ENCODE measurements around the gene BMPER.

BMPER gene

GRCh38 chr7:34060196-34060947, 155.0 kb downstream of the BMPER start:
- Histone ChIP-seq H3K9me3 (ENCODE audit: control insufficient read depth, low read length) (no peaks in the 10 kb centered on the region), H3K4me1 (ENCODE audit: control insufficient read depth, insufficient read depth, low read length) (peaks cover 16% of the 10 kb centered on the region), H3K4me3 (ENCODE audit: insufficient read depth, low read depth, low read length) (no peak overlapping the region), H3K27me3 (ENCODE audit: control insufficient read depth, insufficient read depth, low read length, poor library complexity, severe bottlenecking) (no peaks in the 10 kb centered on the region), H3K36me3 (ENCODE audit: control insufficient read depth, insufficient read depth, low read length) (no peaks in the 10 kb centered on the region), H3K27ac (ENCODE audit: insufficient read depth, low read depth, low read length, poor library complexity, severe bottlenecking) (peak overlapping the region; percentile 1)
- WGBS, 2 experiments: 73 to 87% methylated on average over 4 of the region's 4 CpGs

GRCh38 chr7:34061149-34061548, 155.8 kb downstream of the BMPER start:
- no peak overlapping the region for H3K27ac ChIP-seq (ENCODE audit: insufficient read depth, low read depth, low read length, poor library complexity, severe bottlenecking)

GRCh38 chr7:34062341-34062740, 157.0 kb downstream of the BMPER start:
- H3K4me1 ChIP-seq (ENCODE audit: control insufficient read depth, insufficient read depth, low read length): peaks cover 24% of the 10 kb centered on the region
- no peak overlapping the region for H3K4me3 ChIP-seq (ENCODE audit: insufficient read depth, low read depth, low read length)
- no peak overlapping the region for H3K27ac ChIP-seq (ENCODE audit: insufficient read depth, low read depth, low read length, poor library complexity, severe bottlenecking)
- WGBS, 2 experiments: 92 to 93% methylated on average over 4 of the region's 4 CpGs
- no peaks in the 10 kb centered on the region for H3K27me3 ChIP-seq (ENCODE audit: control insufficient read depth, insufficient read depth, low read length, poor library complexity, severe bottlenecking)
- no peaks in the 10 kb centered on the region for H3K36me3 ChIP-seq (ENCODE audit: control insufficient read depth, insufficient read depth, low read length)
- H3K9me3 ChIP-seq (ENCODE audit: control insufficient read depth, low read length): no peaks in the 10 kb centered on the region

More at GRCh38 chr7:34061149-34061548, 155.8 kb downstream of the BMPER start:
- no peaks in the 10 kb centered on the region for H3K9me3 ChIP-seq (ENCODE audit: control insufficient read depth, low read length)
- H3K4me1 ChIP-seq (ENCODE audit: control insufficient read depth, insufficient read depth, low read length): peaks cover 16% of the 10 kb centered on the region
- H3K27me3 ChIP-seq (ENCODE audit: control insufficient read depth, insufficient read depth, low read length, poor library complexity, severe bottlenecking): no peaks in the 10 kb centered on the region
- H3K36me3 ChIP-seq (ENCODE audit: control insufficient read depth, insufficient read depth, low read length): no peaks in the 10 kb centered on the region
- 100% methylated on average over 1 of the region's 2 CpGs for WGBS, 2 experiments
- no peak overlapping the region for H3K4me3 ChIP-seq (ENCODE audit: insufficient read depth, low read depth, low read length)

- no peak overlapping the region for H3K4me3 ChIP-seq (ENCODE audit: insufficient read depth, low read depth, low read length)
- H3K36me3 ChIP-seq (ENCODE audit: control insufficient read depth, insufficient read depth, low read length): no peaks in the 10 kb centered on the region
- no peaks in the 10 kb centered on the region for H3K27me3 ChIP-seq (ENCODE audit: control insufficient read depth, insufficient read depth, low read length, poor library complexity, severe bottlenecking)
- H3K4me1 ChIP-seq (ENCODE audit: control insufficient read depth, insufficient read depth, low read length): peaks cover 21% of the 10 kb centered on the region
- no peak overlapping the region for H3K27ac ChIP-seq (ENCODE audit: insufficient read depth, low read depth, low read length, poor library complexity, severe bottlenecking)
- H3K9me3 ChIP-seq (ENCODE audit: control insufficient read depth, low read length): no peaks in the 10 kb centered on the region
These were observed 157.5 kb downstream of the BMPER start for GRCh38 chr7:34062826-34063225.

GRCh38 chr7:34064519-34065158, 159.3 kb downstream of the BMPER start:
- Histone ChIP-seq H3K27ac (ENCODE audit: insufficient read depth, low read depth, low read length, poor library complexity, severe bottlenecking) (no peak overlapping the region), H3K36me3 (ENCODE audit: control insufficient read depth, insufficient read depth, low read length) (no peaks in the 10 kb centered on the region), H3K9me3 (ENCODE audit: control insufficient read depth, low read length) (no peaks in the 10 kb centered on the region), H3K4me3 (ENCODE audit: insufficient read depth, low read depth, low read length) (no peak overlapping the region), H3K4me1 (ENCODE audit: control insufficient read depth, insufficient read depth, low read length) (peaks cover 11% of the 10 kb centered on the region), H3K27me3 (ENCODE audit: control insufficient read depth, insufficient read depth, low read length, poor library complexity, severe bottlenecking) (no peaks in the 10 kb centered on the region)
- WGBS, 2 experiments: 91 to 95% methylated on average over 3 to 4 of the region's 4 CpGs

GRCh38 chr7:34066411-34066810, 161.1 kb downstream of the BMPER start:
- H3K36me3 ChIP-seq (ENCODE audit: control insufficient read depth, insufficient read depth, low read length): no peaks in the 10 kb centered on the region
- H3K9me3 ChIP-seq (ENCODE audit: control insufficient read depth, low read length): no peaks in the 10 kb centered on the region
- 90 to 100% methylated on average over 1 of the region's 1 CpG for WGBS, 2 experiments
- no peak overlapping the region for H3K4me3 ChIP-seq (ENCODE audit: insufficient read depth, low read depth, low read length)
- H3K27me3 ChIP-seq (ENCODE audit: control insufficient read depth, insufficient read depth, low read length, poor library complexity, severe bottlenecking): no peaks in the 10 kb centered on the region
- H3K27ac ChIP-seq (ENCODE audit: insufficient read depth, low read depth, low read length, poor library complexity, severe bottlenecking): no peak overlapping the region
- peaks cover 11% of the 10 kb centered on the region for H3K4me1 ChIP-seq (ENCODE audit: control insufficient read depth, insufficient read depth, low read length)

- Histone ChIP-seq H3K9me3 (ENCODE audit: control insufficient read depth, low read length) (no peaks in the 10 kb centered on the region), H3K4me1 (ENCODE audit: control insufficient read depth, insufficient read depth, low read length) (peaks cover 11% of the 10 kb centered on the region), H3K27ac (ENCODE audit: insufficient read depth, low read depth, low read length, poor library complexity, severe bottlenecking) (no peak overlapping the region), H3K36me3 (ENCODE audit: control insufficient read depth, insufficient read depth, low read length) (no peaks in the 10 kb centered on the region), H3K4me3 (ENCODE audit: insufficient read depth, low read depth, low read length) (no peak overlapping the region), H3K27me3 (ENCODE audit: control insufficient read depth, insufficient read depth, low read length, poor library complexity, severe bottlenecking) (no peaks in the 10 kb centered on the region)
- 76 to 83% methylated on average over 6 of the region's 7 CpGs for WGBS, 2 experiments
These were observed 161.9 kb downstream of the BMPER start for GRCh38 chr7:34067005-34067778.

GRCh38 chr7:34069676-34070075, 164.3 kb downstream of the BMPER start:
- Histone ChIP-seq H3K9me3 (ENCODE audit: control insufficient read depth, low read length) (no peaks in the 10 kb centered on the region), H3K27me3 (ENCODE audit: control insufficient read depth, insufficient read depth, low read length, poor library complexity, severe bottlenecking) (no peaks in the 10 kb centered on the region), H3K36me3 (ENCODE audit: control insufficient read depth, insufficient read depth, low read length) (no peaks in the 10 kb centered on the region), H3K4me1 (ENCODE audit: control insufficient read depth, insufficient read depth, low read length) (peaks cover 11% of the 10 kb centered on the region), H3K27ac (ENCODE audit: insufficient read depth, low read depth, low read length, poor library complexity, severe bottlenecking) (no peak overlapping the region), H3K4me3 (ENCODE audit: insufficient read depth, low read depth, low read length) (no peak overlapping the region)
- 86 to 93% methylated on average over 2 of the region's 2 CpGs for WGBS, 2 experiments

GRCh38 chr7:34070511-34071323, 165.4 kb downstream of the BMPER start:
- Histone ChIP-seq H3K27ac (ENCODE audit: insufficient read depth, low read depth, low read length, poor library complexity, severe bottlenecking) (no peak overlapping the region), H3K27me3 (ENCODE audit: control insufficient read depth, insufficient read depth, low read length, poor library complexity, severe bottlenecking) (no peaks in the 10 kb centered on the region), H3K4me3 (ENCODE audit: insufficient read depth, low read depth, low read length) (no peak overlapping the region), H3K4me1 (ENCODE audit: control insufficient read depth, insufficient read depth, low read length) (peaks cover 11% of the 10 kb centered on the region), H3K9me3 (ENCODE audit: control insufficient read depth, low read length) (no peaks in the 10 kb centered on the region), H3K36me3 (ENCODE audit: control insufficient read depth, insufficient read depth, low read length) (no peaks in the 10 kb centered on the region)
- WGBS, 2 experiments: 90 to 96% methylated on average over 4 to 5 of the region's 5 CpGs
